Measurements from ENCODE around the gene HMOX2.

The HMOX2 gene

DNA sequence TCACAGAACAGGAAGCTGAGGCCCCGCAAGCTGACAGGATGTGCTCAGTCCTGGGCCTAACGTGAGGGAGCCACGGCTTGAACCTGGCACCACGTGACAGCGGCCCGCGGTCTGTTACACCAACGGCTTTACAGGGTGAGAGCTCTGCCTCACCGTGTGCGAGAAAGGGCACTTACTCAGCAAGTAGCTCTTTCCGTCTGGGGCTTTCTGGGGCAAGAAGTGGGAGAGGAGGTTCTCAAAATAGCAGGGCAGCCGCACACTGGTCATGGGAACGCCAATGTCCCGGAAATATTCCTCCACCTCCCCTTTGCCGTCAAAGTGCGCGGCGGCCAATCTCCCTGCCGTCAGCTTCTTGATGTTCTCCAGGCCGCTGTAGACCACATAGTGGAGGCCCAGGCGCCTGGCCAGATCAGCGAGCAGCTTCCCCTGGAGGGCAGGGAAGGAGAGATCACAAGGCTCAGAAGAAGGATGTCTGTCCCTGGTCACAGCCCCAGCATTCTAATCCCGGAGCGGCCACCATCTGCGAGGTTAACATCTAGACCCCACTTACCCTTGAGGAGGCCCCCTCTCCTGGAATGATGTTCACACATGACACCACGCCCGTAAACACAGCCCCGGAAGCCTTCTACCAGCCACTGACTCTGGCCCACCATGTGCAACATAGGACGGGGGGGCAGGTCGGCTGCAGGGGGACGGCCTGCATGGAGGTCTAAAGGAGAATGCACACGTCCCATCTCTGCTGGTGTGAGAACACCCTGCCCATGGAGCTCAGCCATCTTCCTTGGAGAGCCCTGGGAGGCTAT lies 10.0 kb upstream of the HMOX2 start:
- DNase-seq: peak; percentile 69

DNA sequence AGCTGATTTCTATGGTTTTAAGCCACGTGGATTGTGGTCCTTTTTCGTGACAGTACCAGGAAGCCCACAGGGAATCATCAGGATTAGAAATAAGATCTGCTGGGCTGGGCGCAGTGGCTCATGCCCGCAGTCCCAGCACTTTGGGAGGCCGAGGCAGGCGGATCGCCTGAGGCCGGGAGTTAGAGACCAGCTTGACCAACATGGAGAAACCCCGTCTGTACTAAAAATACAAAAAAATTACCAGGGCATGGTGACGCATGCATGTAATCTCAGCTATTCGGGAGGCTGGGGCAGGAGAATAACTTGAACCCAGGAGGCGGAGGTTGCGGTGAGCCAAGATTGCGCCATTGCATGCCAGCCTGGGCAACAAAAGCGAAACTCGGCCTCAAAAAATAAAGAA lies 8.3 kb upstream of the HMOX2 start:
- DNase-seq: no peak

DNA sequence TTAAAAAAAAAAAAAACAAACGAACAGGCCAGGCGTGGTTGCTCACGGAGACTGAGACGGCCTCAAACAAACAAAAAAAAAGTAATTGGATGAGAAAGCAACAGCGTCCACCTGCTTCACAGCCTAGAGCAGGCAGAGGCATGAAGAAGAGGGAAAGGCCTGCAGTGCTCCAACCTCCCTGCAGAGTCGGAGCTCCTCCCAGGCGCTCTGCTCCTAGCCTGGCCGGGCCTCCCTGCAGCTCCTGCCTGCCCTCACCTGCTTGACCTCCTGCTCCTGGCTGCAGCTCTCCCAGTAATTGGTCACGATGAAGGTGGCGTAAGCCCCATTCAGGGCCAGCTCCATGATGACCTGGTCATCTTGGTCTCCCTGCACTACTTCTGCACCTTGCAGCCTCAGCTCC lies 7.2 kb upstream of the HMOX2 start:
- DNase-seq: no peak

DNA sequence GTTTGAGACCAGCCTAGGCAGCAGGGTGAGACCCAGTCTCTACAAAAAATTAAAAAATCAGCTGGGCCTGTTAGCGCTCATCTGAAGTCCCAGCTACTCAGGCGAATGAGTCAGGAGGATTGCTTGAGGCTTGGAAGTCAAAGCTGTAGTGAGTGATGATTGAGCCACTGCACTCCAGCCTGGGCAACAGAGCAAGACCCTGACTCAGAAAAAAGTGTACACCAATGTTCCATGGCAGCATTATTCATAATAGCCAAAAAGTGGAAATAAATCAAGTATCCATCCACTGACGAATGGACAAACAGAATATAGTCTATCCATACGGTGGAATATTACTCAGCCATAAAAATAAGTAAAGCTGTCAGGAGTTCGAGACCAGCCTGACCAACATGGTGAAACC lies 4.3 kb upstream of the HMOX2 start:
- no peak for DNase-seq

DNA sequence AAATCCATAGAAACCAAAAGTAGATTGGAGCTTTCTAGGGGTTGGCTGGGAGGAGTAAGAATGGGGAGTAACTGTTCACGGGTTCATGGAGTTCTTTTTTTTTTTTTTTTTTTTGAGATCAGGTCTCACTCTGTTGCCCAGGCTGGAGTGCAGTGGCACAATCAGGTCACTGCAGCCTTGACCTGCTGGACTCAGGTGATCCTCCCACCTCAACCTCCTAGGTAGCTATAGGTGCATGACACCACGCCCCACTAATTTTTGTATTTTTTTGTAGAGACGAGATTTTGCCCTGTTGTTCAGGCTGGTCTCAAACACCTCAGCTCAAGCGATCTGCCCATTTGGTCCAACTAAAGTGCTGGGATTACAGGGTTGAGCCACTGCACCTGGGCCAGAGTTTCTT lies 3.3 kb upstream of the HMOX2 start:
- DNase-seq: no peak

DNA sequence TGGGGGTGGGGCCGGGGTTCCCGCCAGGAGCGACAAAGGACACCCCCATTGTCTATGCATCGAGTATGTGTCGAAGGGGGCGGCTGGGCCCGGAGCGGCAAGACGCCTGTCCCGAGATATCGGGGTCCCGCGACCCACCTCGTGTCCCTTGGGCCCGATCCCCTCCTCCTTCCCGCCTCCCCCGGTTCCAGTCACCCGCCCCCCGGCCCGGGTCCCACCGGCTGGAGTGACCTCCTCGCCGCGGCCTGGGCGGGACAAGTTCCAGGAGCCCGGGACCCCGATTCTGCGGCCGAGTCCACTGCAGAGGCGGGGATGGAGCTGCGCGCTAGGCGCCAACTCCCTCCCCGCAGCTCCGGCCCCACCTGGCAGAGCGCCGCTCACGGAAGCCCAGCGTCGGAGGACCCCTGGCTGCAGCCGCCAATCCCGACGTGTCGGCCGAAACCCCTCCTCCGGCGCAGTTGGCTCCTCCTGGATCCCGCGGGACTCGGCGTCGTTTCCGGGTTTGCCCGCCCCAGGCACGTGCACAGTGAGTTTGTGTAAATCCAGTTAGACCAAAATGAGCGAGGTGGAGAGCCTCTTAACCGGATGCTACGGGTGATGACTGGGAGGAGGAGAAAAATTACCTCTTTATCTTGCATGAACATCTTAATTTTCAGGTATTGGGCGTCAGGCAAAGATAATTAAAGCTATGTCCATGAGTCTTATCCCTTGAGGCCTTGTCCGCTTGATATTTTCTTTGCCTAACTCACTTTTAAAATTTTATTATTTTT lies 1.8 kb upstream of the HMOX2 start, which contains the start of gene NMRAL1:
Gene NMRAL1 (minus strand): TSS at position 434 of the 770 bp plus-strand sequence. CDS start 493 bp downstream, outside the sequence.
- DNase-seq: peak; percentile 72

DNA sequence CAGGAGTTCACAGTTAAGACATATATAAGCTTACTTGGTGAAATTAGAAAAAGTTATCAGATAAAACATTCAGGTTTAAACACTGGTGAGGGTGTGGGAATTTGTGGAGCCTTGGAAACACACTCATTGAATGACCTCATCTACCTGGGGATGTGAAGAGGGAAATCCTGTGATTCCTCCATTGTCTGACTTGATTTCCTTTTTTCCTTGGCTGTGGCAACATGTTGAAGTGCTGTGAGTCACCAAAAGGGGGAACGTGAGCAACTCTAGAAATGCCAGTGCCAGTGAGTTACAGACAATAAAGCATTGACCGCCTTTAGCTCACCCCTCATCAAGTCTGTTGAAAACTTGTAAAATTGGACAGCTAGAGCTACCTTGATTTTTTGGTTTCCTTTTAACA lies 1.8 kb downstream of the HMOX2 start:
- DNase-seq: no peak

DNA sequence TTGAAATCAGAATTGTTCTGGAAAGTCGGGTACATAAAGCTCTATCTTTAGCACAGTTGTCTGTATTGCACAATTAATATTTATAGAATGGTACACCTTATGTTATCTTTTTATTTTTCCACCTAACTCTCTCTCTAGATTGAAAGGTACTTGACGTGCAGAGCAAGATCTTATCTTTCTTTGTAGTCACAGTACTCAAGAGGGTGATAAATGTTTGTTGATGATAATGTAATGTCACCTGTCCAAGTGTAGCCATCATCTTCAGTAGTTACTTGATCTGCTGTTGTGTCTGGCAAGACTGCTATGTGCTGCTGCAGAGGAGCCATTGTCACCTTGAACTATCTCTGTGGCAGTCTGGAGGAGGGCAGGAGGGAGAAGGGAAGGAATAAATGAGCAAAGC lies 5.3 kb downstream of the HMOX2 start:
- DNase-seq: no peak

DNA sequence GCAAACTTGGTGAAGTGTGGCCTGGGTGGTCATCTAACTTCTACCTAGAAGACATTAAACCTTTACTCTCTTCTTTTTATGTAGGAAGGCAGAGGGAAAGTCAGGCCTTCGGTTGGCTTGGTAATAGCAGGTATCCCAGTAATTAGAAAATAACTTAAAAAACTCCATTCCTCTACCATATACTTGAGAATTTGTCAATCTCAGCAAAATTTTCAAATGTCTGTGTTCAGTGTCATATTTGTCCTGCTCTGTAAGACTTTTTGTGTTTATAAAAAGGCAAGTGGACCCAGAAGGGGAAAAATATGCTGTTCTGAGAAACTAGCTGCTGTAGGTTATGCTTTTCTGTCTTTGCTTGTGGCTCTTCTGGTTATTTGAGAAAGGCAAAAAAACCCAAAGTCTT lies 5.8 kb downstream of the HMOX2 start:
- DNase-seq: no peak

DNA sequence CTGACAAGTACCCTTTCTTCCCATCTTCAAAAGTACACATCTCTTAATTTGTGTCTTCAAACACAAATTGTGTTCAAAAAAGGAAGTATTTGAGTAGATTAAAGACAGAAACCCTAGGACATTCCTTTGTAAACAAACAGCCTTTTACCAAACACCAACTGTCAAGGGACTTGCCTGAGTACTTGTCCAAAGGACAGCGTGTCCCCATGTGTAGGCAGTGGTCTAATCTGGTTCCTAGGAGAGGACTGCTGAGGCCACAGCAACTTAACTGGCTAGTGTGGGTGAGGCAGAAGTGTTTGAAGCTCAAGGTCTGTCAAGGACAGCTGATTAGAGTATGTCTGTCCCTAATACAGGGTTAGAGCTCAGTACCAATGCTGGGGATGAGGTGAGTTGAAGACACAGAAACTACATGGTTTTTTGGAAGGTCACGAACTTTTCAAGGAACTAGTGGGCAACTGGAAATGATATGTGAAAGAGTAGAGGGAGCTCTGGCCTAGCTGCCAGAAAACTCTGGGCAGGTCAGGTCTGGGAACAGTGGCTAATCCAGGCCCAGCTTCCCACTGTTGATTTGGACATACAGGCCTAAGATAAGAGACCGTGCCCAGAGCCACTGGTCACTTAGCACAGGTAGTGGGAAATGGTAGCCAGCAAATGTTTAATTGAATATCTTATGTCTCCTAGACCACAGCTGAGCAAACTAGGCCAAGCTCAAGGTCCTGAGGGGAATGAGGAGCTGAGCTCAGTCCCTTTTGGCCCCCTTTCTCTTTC lies 10.1 kb downstream of the HMOX2 start:
- no peak for DNase-seq

DNA sequence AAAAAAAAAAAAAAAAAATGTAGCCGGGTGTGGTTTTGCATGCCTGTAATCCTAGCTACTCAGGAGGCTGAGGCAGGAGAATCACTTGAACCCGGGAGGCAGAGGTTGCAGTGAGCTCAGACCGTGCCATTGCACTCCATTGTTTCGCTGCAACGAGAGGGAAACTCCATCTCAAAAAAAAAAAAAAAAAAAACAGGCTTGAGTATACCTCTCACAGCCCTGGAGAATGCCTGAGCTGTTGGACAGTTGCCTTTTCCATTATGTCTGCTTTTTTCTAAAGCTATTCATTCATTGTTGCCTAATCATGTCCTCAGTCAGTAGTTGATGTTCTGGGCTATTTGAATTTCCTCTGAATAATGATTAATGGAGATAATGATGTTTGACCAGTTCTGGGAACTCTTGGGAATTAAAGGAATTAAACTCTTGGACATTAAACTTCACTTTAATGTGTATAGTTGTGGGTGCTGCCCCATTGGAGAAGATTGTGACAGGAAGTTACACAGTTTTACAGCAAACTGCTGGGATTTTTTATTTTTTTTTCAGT lies 11.8 kb downstream of the HMOX2 start:
- no peak for DNase-seq

DNA sequence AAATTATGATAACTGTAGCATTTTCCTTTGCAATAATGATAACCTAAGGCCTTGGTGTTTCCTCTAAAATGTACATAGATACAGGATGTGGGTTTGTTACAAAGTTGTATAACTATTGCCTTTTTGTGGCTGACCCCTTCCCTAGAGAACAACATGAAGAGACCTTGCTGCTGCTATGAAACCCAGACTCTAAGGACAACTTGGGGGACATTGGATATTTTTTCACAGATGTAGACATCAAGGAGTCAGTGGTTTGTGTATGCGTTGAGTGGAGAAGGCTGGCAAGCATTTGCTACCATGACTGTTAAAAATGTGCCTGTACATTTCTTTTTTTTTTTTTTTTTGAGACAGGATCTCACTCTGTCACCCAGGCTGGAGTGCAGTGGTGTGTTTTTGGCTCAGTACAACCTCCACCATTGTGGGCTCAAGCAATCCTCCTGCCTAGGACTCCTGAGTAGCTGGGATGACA lies 12.3 kb downstream of the HMOX2 start:
- DNase-seq: no peak

DNA sequence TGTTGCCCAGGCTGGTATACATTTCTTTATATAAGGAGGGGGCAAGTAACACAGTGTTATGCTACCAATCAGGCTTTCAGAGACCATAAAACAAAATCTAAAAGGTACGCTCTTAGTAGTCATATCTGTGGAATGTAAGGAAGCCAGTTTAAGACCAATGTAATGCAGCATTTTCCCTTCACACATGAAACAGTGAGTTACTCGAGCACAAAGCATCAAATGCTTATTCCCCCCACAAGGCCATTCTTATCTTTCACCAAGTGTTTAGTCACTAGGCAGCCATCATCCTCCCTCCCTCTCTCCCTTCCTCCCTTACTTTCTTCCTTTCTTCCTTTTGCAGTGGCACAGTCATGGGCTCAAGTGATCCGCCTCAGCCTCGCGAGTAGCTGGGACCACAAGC lies 12.8 kb downstream of the HMOX2 start:
- no peak for DNase-seq

DNA sequence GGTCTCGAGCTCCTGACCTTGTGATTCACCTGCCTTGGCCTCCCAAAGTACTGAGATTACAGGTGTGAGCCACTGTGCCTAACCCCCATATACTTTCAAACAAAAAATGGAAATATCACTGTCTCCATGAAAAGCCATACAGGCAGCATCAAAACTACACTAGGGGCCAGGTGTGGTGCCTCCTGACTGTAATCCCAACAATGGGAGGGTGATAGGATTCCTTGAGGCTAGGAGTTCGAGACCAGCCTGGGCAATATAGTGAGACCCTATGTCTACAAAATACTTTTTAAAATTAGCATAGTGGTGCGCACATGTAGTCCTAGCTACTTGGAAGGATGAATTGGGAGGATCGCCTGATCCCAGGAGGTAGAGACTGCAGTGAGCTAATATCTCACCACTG lies 15.7 kb downstream of the HMOX2 start:
- DNase-seq: no peak

DNA sequence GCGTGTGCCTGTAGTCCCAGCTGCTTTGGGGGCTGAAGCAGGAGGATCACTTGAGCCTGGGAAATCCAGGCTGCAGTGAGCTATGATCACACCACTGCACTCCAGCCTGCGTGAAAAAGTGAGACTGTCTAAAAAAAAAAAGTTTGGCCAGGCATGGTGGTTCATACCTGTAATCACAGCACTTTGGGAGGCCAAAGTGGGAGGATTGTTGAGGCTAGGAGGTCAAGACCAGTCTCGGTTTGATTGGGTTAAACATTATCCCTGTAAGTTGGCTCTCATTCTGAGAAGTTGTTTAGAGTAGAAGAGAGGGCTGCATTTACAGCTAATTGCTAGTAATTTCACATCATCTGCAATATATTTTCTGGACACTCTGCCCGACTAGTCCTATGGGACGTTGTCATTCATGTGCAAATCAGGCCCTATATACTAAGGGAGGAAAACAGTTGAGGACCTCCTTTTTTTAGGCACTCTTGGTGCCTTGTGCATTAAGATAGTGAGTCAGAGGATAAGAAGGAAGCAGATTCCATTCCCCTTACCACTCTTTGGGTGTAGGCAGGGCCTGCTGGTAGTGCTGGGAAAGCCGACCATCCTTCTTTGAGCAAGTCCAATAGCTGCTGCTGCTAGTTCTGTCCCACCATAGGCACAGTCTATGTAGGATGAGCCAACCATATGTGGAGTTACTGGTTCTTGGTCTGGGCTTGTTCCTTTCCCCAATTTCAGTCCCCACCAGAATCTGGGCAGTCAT lies 18.7 kb downstream of the HMOX2 start:
- no peak for DNase-seq

DNA sequence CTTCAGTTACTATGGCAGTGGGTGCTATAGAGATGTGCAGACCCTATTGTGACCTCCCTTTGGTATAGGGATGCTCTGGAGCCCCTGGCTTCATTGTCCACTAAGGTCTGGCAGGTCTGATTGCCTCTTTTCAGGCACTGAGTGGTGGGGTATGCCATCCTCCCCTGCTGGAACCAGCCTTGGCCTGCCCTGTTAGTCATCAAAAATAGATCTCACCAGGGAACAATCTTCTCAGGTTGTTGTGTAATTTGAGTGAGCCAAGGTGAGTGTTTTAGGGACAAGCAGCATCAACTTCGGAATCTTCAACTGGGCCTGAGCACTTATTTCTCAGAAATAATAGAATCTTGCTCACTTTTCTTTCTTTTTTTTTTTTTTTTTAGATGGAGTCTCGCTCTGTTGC lies 19.6 kb downstream of the HMOX2 start:
- DNase-seq: no peak

DNA sequence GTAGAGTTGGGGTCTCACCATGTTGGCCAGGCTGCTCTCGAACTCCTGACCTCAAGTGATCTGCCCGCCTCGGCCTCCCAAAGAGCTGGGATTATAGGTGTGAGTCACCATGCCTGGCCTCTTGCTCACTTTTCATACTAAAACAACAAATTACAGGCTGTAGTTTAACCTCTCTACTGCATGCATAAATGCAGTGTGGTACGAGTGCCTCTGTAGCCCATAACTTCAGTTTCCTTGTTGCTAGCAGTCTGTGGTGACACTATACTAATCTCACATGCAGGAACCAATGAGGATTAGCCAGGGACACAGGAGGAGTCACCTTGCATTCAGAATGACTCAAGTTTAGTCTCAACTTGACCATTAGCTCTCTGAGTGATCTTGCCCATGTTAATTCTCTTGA lies 20.1 kb downstream of the HMOX2 start:
- no peak for DNase-seq

DNA sequence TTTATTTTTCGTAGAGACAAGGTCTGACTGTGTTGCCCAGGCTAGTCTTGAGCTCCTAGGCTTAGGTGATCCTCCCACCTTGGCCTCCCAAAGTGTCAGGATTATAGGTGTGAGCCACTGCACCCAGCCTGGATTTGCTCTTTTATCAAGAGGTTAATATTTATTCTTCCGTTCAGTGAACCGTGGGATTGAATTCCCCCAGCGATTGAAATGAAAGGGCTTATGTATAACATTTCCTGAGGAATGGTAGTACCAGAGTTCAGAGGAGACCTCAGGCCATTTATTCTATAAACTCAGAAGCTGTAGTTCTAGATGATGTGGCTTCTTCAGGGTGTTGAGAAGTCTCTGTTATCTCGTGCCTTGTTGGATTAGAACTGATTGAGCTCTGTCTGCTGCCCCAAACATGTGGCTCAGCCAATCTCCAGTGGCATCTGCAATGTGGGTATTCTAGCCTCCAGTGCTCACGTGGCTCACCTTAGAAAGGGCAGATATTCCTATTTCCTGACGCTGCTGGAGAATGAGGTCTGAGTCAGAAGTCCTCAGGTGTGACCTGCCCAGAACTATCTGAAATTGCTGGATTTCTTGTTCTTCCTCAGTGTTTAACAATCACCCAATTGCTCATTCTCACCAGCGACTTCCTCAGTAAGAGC lies 22.5 kb downstream of the HMOX2 start:
- no peak for DNase-seq

DNA sequence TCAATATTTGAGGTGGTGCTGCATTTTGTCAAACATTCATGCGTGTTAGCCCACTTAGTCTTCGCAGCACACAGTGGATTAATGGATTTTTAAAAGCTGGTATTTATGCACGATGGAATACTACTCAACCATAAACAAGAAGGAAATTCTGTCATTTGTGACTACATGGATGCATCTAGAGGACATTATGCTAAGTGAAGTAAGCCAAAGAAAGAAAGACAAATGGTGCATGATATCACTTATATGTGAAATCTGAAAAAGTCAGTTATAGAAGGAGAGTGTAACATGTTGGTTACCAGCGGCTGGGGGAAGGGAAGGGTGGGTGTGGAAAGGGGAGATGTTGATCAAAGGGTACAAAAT lies 23.0 kb downstream of the HMOX2 start:
- DNase-seq: no peak

DNA sequence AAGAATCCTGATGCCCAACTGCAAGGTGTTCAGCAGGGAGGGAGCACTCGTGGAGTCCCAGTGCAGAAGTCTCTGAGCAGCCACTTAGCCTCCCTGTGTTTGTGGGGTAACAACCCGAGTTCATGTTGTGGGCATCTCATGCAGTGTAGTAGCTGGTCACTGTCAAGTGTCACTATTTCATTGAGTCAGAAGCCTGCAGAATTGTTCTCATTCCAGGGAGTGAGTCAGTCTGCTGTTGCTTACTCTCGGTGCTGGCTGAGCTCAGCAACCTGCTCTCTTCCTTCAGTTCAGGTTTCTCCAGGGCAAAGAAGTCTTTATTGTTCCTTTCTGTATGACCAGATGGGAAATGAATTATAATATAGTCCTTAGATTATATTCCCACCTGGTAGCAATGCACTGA lies 24.1 kb downstream of the HMOX2 start:
- DNase-seq: no peak

DNA sequence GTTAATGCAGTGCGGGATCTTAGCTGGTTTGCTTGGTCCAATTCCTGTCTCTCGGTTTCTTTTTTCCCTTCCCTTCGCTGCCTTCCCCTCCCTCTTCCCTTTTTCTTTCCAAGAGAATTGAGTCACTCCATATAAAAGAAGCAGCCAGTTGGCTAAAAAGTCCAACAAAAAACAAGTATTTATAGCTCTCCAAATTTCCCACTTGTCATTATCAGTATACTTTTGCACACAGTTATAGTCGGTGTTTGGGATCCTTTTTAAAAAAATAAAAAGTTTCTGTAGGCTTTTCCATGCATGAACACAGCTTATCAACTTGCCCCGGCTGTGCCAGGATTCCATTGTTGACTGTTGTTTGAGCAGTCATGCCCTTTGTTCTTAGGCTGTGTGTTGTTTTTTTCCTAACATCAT lies 24.9 kb downstream of the HMOX2 start:
- DNase-seq: no peak
